C4-2B (cell line): ENCODE results near the gene MS4A4E.
A peak's percentile ranks its signal among the peaks of the same experiment; 100 is the strongest.

Experiments
- H3K27ac ChIP-seq: fragments of 450-650 bp; 2 replicates; pipeline ENCODE4 v1.5.1; 2017
- CTCF ChIP-seq: fragments of 450-650 bp; conservative IDR thresholded peaks from 2 replicates; pipeline ENCODE4 v1.5.1; 2017; ENCODE audit warnings: mild to moderate bottlenecking
- ZFX ChIP-seq: fragments of 450-650 bp; IDR thresholded peaks from 2 replicates; pipeline ENCODE4 v1.6.1; 2017

The MS4A4E gene

DNA sequence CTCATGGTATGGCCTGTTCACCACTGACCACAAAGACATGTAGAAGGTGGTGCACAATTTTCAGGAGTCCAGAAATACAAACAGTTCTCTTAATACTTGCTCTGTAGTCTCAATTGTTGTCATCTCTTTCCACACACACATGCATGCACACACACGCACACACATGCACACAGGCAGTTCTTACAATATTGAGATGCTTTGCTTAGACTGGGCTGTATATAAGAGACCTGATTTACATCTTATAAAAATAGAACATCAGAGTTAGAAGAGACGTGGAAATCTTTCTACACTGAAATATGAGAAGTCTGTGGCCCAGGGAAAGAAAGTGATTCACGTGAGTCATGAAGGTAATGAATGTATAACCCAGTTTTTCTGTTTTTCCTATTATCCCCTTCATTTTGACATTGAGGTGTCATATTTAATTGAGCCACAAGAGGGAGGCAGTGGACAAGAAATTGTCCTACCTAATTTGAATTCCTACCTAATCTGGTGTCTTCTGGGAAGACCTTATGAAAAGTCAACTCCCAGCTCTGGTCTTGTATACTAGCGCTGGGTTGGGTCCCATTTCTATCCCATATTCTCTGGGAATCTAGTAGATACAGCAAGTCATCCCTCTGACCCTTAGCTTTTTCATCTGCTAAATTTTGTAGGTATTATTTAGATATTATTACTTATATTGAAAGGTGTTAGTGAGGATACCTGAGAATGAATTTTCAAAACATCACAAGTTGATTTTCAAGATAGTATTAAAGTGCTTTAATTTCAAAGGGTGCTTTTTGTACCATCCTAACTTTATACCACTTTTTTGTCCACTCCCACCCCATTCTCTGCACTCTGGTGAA lies 22.7 kb upstream of the MS4A4E start:
- TF ChIP-seq CTCF = peak; percentile 80
- TF ChIP-seq ZFX = no peak
- no peak overlapping the region for H3K27ac ChIP-seq

DNA sequence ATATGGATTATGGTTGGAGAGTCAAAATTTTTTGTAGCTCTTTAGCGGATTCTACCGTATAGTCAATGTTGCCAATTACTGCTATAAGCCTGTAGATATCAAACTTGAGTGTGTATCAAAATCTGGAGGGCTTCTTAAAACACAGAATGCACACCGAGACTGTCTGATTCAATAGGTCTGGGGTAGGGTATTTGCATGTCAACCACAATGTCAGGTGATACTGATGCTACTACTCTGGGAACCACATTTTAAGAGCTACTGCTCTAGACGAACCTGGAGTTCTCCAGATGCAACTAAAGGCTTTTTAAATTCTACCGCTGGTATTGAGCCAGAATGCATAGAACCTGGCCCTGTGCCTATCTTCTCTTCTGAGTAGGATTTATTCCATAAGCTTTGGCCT lies 21.7 kb upstream of the MS4A4E start:
- H3K27ac ChIP-seq = no peak overlapping the region
- TF ChIP-seq CTCF = no peak
- TF ChIP-seq ZFX = no peak

DNA sequence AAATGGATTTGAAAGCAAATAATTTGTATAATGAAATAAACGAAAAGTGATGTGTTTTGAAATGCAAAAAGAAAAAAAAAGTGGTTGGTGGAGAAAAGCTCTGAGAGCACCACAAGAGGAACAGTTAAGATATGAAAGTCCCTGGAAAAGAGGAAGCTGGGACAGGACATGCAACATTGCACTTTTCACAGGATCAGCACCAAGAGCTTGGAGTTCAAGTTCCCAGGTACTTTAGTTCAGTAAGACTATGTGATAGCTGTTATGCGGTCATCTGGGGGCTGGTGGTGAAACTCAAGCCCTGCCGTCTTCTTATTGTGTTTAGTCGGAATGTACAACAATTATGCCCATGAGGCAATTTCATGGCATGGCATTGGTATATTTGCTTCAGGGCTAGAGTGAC lies 20.5 kb upstream of the MS4A4E start:
- no peak overlapping the region for H3K27ac ChIP-seq
- no peak for TF ChIP-seq ZFX

DNA sequence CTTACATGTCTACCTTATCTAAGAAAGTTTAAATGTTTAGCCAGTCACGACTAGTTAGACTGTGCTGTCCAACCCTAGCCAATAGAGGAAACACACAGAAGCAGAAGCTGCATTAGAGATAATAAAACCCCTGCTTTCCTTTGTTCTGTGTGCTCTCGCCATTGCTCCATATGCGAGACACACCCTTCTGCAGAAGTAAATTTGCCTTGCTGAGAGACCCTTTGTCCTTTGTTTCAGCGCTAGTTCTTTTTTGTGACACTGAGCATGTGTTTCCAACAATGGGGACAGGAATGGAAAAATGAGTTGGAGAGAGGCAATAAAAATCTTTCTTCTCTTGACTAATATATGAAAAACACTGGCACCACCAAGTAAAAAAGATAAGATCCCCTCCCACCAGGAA lies 18.1 kb upstream of the MS4A4E start:
- H3K27ac ChIP-seq = no peak overlapping the region
- TF ChIP-seq CTCF (no peak), ZFX (no peak)

DNA sequence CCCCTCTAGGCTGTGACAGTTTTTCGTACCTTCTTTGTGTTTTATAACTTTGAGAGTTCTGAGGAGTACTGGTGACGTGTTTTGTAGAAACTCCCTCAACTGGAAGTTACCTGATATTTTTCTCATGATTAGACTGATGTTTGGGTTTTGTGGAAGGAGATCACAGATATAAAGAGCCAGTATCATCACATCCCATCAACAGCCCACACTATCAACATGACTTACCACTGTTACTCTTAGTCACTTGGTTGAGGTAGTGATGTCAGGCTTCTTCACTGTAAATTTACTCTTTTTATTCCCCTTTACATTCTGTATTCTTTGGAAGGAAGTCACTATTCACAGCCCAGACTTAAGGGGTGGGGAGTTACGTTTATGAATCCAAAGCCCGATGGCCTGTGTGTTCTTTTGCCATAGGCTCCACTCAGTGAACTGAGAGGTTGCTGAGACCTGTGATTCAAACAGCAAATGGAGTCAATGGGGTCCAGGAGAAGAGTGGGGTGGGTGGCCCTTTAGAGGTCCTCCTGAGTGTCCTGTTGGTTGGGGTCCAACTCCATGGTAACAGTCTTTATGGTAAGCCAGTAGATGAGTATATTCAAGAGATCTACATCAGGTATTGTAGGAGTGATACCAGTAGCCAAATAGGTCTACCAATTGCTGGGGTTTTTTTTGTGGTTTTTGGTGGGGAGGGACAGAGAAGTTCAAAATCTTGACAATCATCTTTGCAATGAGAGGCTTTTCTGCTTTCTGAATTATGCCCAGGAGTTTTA lies 15.2 kb upstream of the MS4A4E start:
- H3K27ac ChIP-seq = no peak overlapping the region
- TF ChIP-seq CTCF (no peak), ZFX (no peak)

DNA sequence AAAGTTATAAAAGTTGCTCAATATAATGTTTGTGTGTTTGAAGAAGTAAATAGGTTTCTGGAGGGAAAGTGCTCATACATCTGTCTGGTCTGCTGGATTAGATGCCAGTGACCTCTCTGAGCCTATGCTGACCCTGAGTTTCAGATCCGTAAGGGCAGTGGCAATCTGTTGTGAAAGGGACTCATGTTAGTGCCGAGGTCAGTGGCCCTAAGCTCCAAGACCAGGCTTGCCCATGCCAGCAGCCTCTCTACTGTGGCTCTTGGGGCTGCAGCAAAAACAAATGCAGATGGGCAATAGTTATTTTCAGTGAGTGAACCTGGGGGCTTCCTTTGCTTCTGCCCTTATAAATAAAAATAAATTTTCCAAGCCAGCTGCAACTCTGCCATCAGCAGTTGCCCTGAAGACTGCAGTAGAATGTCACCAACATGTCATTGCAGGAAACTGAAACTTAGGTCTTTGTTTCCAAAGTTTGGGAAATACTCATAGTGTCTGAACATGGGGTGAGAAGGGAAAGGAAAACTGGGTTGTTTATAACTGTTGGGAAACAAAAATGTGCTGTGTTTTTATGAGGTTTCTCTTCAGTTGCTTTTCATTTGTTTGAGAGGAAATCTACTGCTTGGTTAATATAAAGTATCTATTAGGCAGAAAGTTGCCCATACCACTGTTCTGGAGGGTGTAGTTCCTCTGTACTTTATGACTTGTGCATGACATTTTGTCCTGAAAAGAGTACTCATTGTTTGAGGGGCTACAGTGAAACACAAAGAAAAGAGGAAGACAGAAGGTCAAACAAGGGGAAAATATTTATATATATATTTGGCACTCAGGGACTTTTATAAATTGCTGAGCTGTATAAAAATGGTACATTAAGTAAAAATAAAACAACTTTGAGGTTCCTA lies 9.5 kb upstream of the MS4A4E start:
- H3K27ac ChIP-seq = no peak overlapping the region
- TF ChIP-seq ZFX (no peak), CTCF (no peak)

DNA sequence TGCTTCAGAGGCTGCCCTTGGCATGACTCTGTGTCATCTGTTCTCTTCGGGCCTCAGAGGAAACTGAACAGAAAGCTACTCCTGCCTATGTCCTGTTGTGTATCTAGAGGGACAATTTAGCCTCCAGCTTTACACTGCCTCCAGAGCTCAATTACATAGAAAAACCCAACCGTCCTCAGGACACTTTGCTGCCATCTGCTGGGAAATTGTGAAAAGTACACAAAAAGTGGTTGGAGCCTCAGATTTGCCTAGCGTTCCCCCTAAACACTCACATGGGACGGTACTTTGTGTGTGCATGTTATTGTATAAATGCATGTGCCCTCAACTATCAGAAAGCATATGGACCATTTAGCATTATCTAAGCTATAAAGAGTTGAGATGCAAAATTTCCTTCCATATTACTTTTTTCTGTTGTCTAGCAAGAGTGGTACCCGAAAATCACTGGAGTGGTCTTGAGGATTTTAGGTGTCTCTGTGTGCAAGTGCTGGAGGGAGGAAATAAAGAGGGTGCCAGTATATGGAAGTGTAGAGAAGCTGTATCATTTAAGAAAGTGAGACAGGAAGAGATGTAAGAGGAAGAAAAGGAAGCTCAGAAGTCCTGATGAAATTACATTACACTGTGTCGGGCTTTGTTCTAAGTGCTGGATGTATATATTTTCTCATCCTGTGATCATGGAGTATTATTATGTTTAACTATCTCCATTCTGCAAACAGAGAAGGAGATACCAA lies 8.7 kb upstream of the MS4A4E start:
- no peak overlapping the region for H3K27ac ChIP-seq

More for the DNA sequence above, 8.7 kb upstream of the MS4A4E start:
- TF ChIP-seq CTCF (peak; percentile 21), ZFX (no peak)
